H4 (cell line): ENCODE data around the gene B4GAT1. TPM values are rescaled to one million over a fixed set of nuclear protein-coding genes. Genes with fewer than 3 reads are reported as not detected.

Source experiments
- DNase-seq: peaks from one replicate; pipeline ENCODE4 v3.0.0-alpha.2; 2015; ENCODE audit warnings: low spot score
- total RNA-seq: library from RNA; depleted of rRNA; stranded (reverse); fragments of >200 nt; shearing (Covaris generic); gene quantifications from 2 replicates; pipeline ENCODE4 v1.2.3, GENCODE V29; 2014; rRNA removed

The B4GAT1 gene
- total RNA-seq, 1 experiment from 2014 or later = 24.5 TPM

DNA sequence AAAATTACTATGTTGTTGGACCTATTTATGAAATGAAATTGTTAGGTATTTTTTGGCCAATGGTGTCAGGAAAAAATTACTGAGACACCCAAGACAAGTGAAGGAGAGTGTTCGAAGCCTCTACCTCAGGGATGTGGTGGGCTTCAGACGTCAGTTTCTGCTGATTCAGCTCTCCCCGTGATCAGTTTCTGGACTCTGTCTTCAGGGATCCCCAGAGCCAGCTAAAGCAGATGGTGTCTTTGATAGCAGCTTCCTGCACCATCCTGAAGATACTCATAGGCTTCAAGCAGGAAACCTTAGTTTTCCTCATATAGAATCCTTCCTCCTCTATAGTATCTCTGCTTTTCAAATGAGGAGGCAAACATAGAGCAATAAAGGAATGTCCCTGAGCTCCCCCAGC, 38.0 kb downstream of the B4GAT1 start:
- no peak for DNase-seq

DNA sequence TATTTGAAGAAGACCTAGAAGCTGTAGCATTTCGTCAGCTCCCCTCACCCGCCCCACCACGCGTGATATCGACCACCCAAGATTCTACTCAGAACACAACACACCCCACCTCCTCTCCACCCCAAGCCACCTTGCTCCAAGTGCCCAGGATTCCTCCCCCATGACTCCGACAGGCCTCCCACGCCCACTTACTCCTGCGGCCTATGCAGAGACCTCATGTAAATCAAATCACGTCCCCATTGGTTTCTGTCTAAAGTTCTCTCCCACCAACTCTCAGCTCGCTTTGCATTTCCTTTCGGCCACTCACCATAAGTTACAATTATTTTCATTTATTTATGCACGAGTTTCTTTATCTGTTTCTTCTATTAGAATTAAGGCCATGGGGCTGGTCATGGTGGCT, 44.8 kb downstream of the B4GAT1 start:
- no peak for DNase-seq

DNA sequence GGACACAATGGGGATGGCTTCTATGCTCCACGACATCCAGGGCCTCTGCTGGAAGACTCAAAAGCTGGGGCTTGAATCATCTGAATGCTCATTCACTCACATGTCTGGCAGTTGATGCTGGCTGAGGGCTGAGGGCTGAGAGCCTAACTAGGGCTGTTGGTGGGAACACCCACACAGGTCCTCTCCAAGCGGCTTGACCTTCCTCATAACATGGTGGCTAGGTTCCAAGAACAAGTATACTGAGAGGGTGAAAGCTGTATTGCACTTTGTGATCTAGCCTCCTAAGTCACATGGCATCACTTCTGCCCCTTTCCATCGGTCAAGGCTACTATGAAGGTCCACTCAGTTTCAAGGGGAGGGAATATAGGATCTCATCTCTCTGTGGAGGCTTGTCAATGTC, 48.2 kb downstream of the B4GAT1 start:
- no peak for DNase-seq

- no peak for DNase-seq
These were observed 49.8 kb downstream of the B4GAT1 start for GRCh38 chr11:66297610-66298009.

Other genes with a start within 250 kb of the B4GAT1 start
- gene KLC2, start 89.9 kb downstream of the B4GAT1 start, total RNA-seq = 9.0 and 15.1 TPM in 2 replicates
- 98.6 and 111 TPM in 2 replicates for gene RAB1B, start 79.0 kb downstream of the B4GAT1 start, total RNA-seq
- 8.4 and 10.8 TPM in 2 replicates for gene CNIH2, start 69.5 kb downstream of the B4GAT1 start, total RNA-seq
- 114 and 120 TPM in 2 replicates for gene YIF1A, start 58.5 kb downstream of the B4GAT1 start, total RNA-seq
- 0.08 and 0.10 TPM in 2 replicates for gene TMEM151A, start 55.7 kb downstream of the B4GAT1 start, total RNA-seq
- gene CD248, start 30.6 kb downstream of the B4GAT1 start, total RNA-seq = not detected in 2 replicates
- gene RIN1, start 11.2 kb downstream of the B4GAT1 start, total RNA-seq = 4.3 and 7.4 TPM in 2 replicates
- 88.2 and 107 TPM in 2 replicates for gene BRMS1, start 2.5 kb downstream of the B4GAT1 start, total RNA-seq
- 0.39 and 0.62 TPM in 2 replicates for gene SLC29A2, start 24.1 kb upstream of the B4GAT1 start, total RNA-seq
- not detected in 2 replicates for gene NPAS4, start 73.4 kb upstream of the B4GAT1 start, total RNA-seq
- 71.8 and 77.7 TPM in 2 replicates for gene MRPL11, start 91.2 kb upstream of the B4GAT1 start, total RNA-seq
- gene PELI3, start 119.3 kb upstream of the B4GAT1 start, total RNA-seq = 5.6 and 7.5 TPM in 2 replicates
- 61.4 and 66.7 TPM in 2 replicates for gene DPP3, start 132.8 kb upstream of the B4GAT1 start, total RNA-seq
- gene BBS1, start 163.0 kb upstream of the B4GAT1 start, total RNA-seq = 12.3 and 14.9 TPM in 2 replicates
- 7.0 and 19.3 TPM in 2 replicates for gene ZDHHC24, start 198.4 kb upstream of the B4GAT1 start, total RNA-seq
- not detected in 2 replicates for gene ACTN3, start 199.3 kb upstream of the B4GAT1 start, total RNA-seq
- gene CTSF, start 221.0 kb upstream of the B4GAT1 start, total RNA-seq = 9.1 and 11.3 TPM in 2 replicates
- 0.04 and 0.56 TPM in 2 replicates for gene CCDC87, start 245.4 kb upstream of the B4GAT1 start, total RNA-seq
- 21.6 and 25.3 TPM in 2 replicates for gene CCS, start 245.6 kb upstream of the B4GAT1 start, total RNA-seq